Occipital lobe (tissue), 2 donors: ENCODE data around the gene KRTAP12-3. TPM values are rescaled to one million over a fixed set of nuclear protein-coding genes. Genes with fewer than 3 reads are reported as not detected.
"Not testable (repeated sequence)": the region's sequence is repeated elsewhere in the genome, so short reads cannot be mapped to it uniquely, and the experiment has no call there.

Source experiments
- DNase-seq: peaks from one replicate; lab custom pipeline; 2025; lab: John Stamatoyannopoulos, UW
- total RNA-seq: library from RNA; depleted of rRNA; stranded (reverse); fragments of >200 nt; gene quantifications from one replicate; pipeline ENCODE4 v1.2.3, GENCODE V29; 2014

Gene KRTAP12-3
- total RNA-seq, 1 donor from 2014 or later = not detected

GRCh38 chr21:44684077-44684476 is 26.3 kb downstream of the KRTAP12-3 start:
- no peak for DNase-seq

DNA sequence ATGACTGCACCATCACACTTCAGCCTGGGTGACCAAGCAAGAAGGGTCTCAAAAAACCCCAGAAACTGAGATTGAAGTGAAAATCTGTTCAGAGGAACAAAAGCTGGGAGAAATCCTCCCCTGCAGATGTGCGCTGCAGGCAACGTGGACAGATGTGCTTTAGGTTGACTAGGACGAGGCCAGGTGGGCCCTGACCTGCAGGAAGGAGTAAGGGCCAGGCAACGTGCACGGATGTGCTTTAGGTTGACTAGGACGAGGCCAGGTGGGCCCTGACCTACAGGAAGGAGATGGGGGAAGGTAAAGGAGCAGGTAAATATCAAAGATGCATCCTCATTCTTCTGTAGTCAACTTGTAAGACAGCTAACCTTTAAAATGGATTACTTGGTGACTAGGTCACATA is 26.8 kb downstream of the KRTAP12-3 start:
- no peak for DNase-seq

- DNase-seq = not testable (repeated sequence)
These were observed 27.3 kb downstream of the KRTAP12-3 start for GRCh38 chr21:44685050-44685449.

- no peak for DNase-seq
These were observed 28.5 kb downstream of the KRTAP12-3 start for GRCh38 chr21:44686000-44686781.

- no peak for DNase-seq
These were observed 29.3 kb downstream of the KRTAP12-3 start for GRCh38 chr21:44686843-44687561.

- no peak for DNase-seq
These were observed 29.9 kb downstream of the KRTAP12-3 start for GRCh38 chr21:44687671-44688070.

- DNase-seq = not testable (repeated sequence)
These were observed 32.0 kb downstream of the KRTAP12-3 start for GRCh38 chr21:44689740-44690139.

DNA sequence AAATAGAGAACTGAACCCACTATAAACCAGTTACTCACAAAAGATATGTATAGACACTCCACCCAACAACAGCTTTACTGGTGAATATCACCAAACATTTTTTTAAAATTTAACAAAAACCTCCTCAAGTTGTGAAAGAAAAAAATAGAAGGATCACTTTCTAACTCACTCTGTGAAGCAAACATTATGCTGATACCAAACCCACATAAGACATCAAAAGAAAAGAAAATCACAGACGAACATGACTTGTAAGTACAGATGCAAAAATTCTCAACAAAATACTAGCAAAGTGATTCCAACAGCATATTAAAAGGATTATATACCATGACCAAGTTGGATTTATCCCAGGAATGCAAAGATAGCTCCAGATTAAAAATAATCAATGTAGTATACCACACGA is 34.0 kb downstream of the KRTAP12-3 start:
- no peak for DNase-seq

- no peak for DNase-seq
These were observed 35.2 kb downstream of the KRTAP12-3 start for GRCh38 chr21:44692798-44693512.

- DNase-seq = no peak
These were observed 37.0 kb downstream of the KRTAP12-3 start for GRCh38 chr21:44694776-44695175.

DNA sequence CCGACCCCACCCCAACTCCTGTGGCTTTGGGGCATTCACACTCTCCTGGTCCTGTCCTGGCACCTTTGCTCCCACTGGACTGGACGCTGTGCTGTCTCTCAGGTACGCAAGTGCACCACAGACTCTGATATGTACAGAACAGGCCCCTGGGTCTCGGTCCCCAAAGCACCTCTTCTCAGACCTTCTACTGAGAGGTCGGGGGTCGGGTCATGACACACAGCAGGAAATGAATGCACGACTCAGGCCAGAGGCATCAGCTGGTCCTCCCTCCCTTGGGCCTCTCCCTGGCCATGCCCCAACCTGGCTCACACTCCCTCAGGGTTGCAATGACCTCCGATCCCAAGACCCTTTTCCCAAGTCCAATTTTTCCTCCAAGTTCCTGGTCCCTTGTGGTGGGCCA is 37.5 kb downstream of the KRTAP12-3 start:
- DNase-seq = no peak

- DNase-seq = no peak
These were observed 37.9 kb downstream of the KRTAP12-3 start for GRCh38 chr21:44695641-44696040.

- DNase-seq = no peak
These were observed 38.8 kb downstream of the KRTAP12-3 start for GRCh38 chr21:44696572-44696971.

DNA sequence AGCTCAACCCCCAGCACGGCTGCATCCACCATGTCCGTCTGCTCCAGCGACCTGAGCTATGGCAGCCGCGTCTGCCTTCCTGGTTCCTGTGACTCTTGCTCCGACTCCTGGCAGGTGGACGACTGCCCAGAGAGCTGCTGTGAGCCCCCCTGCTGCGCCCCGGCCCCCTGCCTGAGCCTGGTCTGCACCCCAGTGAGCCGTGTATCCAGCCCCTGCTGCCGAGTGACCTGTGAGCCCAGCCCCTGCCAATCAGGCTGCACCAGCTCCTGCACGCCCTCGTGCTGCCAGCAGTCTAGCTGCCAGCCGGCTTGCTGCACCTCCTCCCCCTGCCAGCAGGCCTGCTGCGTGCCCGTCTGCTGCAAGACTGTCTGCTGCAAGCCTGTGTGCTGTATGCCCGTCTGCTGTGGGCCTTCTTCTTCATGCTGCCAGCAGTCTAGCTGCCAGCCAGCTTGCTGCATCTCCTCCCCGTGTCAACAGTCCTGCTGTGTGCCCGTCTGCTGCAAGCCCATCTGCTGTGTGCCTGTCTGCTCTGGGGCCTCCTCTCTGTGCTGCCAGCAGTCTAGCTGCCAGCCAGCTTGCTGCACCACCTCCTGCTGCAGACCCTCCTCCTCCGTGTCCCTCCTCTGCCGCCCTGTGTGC is 39.6 kb downstream of the KRTAP12-3 start, which contains the start of gene KRTAP10-12:
Gene KRTAP10-12, plus strand, starts transcription at position 1 of the 639 bp plus-strand sequence. Its CDS starts 30 bp downstream, at position 31.
- DNase-seq = not testable (repeated sequence)

DNA sequence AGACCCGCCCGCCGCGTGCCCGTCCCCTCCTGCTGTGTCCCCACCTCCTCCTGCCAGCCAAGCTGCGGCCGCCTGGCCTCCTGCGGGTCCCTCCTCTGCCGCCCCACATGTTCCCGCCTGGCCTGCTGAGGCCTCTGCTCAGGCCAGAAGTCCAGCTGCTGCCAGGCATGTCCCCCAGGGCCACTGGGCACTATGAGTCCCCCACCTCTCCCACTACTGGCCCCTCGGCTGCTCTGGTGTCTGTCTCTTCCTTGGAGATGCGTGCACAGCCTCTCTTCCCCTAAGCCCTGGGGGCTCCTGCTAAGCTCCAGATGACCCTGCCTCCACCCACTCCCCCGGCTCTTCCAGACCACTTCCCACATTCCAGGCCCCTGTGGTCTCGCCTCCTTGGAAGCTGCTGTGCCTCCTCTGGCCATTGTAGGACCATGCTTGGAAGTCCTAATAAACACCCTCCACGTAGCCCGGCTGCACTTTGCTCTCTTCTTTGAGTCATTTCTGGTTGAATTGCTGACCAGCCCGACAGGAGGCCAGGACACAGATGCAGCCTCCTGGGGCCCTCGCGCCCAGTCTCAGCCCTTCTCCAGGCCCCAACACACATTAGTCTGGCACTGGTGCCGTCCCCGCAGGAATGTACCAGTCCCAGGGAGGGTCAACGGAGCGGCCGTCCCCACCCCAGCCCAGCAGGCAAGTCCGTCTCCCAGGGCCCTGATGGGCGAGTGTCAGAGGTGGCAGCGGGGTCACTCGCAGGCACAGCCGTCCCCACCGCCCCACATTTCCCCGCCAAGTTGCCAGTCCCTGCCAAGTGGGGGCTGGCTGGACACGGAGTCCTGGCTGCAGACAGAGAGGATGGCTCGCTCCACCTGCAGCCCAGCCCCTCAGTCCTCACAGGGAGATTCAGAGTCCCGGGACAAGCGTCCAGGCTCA is 40.3 kb downstream of the KRTAP12-3 start:
- DNase-seq = no peak

- no peak for DNase-seq
These were observed 41.8 kb downstream of the KRTAP12-3 start for GRCh38 chr21:44699502-44700001.

DNA sequence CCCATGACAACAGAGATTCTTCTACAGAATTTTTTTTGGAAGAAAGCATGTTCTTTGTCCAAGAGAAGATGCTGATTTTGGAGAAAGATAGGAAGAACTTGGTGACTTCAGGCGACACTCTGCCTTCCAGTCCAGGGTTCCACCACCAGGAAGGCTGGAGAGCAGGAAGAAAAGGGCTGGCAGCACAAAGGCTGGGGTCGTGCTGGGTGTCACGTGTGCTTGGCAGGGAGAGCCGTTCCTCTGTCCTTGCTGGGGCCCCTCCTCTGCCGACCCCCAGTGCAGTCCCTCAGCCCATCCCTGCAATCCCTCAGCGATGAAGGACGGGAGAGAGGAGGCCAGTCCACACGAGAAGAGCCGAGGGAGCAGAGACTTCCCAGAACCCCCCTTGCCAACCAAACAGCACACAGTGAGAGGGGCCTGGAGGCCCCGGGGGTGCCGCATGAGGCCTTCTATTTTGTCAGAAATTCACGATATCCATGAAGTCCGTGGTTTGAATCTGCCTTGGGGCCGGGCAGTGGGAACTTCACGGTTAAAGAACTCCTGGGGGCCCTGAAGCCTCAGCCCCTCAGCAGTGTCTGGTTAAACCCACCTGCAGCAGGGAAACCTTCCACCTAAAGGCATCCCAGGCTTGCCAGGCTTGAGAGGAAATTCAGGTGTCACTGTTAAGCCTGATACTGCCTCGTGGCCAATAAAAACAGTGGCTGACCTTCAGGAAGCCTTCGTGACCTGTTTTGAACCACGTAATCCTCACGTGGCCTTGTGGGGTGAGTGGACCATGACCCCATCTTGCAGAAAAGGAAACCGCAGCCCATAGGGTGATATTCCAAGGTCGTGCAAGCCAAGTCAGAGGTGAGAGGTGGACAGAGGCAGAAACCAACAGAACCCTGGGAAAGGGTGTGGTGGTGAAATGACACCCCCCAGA is 42.6 kb downstream of the KRTAP12-3 start:
- no peak for DNase-seq

GRCh38 chr21:44701023-44701400 is 43.3 kb downstream of the KRTAP12-3 start:
- no peak for DNase-seq

- DNase-seq = no peak
These were observed 43.8 kb downstream of the KRTAP12-3 start for GRCh38 chr21:44701541-44701940.
